GM18873 (cell line): ENCODE measurements around the gene PRKCH.

ENCODE experiments used
- ATAC-seq: cut with Tn5 transposase; IDR thresholded peaks from one replicate; pipeline ENCODE4 v1.9.1; 2021; ENCODE audit warnings: mild to moderate bottlenecking, moderate library complexity, moderate number of reproducible peaks; ENCODE audit not compliant: unreplicated experiment, low FRiP score

Gene PRKCH

DNA sequence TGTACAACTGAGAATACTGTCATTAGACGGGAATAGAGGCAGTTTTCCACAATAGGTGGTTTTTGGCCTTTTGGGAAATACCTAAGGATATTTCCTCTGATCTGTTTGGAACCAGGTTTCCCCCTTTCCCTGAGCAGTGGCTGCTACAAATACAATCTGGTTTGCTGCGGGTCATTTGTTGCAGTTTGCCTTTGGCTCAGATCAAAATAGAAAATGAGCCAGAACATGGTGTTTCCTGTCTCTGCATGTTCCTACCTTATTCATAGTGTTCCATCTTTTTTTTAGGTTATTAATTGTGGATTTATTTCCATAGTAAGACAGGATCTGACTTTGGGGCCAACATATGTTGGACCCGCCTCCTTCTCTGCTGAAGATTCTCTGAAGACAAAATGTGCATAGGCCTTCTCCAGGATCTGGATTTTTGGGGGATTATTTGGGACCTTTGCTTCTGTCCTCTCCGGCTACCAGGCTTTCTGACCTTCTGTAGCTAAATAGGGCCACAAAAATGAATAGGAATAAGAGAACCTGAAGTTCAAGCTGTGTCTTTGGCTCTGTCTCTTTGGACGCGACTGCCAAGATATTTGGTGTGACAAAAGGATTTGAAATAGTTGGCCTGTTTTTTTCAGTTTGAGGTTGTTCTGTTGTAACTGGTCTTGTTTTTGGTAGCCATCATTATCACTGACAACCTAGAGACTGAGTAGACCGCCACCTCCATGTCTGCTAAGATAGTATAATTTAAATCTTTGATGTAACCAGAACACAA is 146.9 kb downstream of the PRKCH start:
- ATAC-seq: no peak

DNA sequence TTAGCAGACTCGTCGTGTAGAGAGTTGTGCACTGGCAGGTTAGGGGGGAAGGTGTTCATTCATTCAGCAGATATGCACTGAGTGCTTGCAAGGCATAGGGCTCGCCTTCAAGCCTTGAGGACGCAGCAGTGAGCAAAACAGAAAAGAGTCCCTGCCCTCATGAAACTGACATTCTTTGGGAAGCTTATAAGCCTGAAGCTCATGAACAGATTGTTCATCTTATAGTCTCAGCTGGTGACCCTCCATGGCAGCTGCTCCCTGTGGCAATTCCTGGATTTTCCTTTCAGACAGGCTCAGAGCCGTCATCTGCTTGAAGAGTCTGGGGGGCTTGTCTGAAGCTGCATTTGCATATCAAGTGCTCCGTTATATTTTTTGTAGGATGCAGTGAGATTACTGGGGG is 148.4 kb downstream of the PRKCH start:
- no peak for ATAC-seq

DNA sequence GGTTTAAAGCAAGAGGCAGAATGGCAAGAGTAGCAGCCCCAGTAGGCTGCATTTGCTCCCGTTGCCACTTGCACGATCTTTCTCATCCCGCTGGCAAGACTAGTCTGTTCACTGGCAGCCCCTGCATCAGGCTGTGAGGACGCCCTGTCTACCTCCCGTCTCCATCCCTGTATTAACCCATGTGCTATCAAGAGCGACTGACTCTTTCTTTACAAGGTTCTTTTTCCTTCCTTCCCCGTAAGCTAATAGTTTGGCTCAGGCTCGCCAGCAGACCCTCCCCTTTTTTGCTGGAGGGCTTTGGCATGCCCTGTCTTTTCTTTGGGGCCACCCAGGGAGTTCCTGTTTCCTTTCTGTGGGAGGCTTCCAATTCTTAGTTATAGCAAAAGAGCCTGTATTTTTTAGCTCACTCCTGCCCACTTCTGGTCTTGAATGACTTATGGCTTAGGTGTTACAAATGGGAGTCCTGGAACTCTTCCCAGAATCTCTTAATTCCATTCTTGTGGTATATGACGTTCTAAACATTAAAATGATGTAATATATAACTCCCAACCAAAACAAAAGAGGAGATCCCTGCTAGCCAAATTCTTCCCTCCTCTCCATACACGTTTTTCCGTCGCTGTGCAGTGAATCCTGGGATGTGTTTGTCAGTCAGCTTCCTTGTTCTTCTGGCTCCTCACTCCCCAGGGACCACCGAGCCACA is 149.0 kb downstream of the PRKCH start:
- ATAC-seq: no peak

DNA sequence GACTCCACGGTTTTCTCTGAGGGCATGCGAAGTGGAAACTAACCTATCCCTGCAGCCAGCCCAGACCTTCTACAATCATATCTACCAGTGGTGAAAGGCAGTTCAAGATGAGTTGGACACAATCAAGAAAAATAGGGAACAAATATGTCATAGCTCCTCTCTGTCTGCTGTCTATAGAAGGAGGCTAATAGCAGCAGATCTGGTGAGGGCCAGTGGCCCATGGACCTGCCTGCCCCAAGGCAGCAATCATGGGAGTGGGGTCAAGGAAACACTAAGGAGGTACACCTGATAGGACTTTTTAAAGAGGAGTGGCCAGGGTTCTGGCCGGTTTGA is 149.5 kb downstream of the PRKCH start:
- ATAC-seq: no peak

DNA sequence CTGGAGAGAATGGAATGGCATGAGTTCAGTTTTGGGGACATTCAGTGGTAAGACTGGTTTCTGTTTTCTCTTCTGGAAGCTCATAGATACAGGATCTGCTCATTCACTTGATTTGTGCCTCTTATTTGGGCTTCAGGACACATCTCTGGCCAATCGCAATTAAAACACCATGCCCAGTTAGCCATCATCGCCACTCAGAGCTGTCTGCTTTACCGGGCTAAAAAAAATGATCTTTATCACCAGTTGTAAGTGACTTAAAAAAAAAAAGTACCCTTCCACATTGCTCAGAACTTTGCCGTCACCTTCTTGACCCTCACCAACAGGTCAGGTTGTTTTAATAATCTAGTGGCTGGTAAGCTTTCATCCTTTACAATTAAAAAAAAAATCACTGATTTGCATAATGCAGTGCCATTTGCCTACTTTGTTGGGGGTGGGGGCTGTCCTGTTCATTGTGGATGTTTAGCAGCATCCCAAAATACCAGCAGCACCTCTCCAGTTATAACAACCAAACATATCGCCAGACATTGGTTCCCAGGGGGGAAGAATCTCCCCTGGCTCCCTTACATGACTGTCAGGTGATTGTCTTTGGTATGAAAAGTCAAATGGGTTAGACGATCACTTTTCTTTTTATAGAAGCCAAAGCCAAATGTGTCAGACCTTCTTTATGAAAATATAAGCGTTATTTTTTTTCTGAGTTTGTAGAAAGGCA is 150.1 kb downstream of the PRKCH start:
- no peak for ATAC-seq

DNA sequence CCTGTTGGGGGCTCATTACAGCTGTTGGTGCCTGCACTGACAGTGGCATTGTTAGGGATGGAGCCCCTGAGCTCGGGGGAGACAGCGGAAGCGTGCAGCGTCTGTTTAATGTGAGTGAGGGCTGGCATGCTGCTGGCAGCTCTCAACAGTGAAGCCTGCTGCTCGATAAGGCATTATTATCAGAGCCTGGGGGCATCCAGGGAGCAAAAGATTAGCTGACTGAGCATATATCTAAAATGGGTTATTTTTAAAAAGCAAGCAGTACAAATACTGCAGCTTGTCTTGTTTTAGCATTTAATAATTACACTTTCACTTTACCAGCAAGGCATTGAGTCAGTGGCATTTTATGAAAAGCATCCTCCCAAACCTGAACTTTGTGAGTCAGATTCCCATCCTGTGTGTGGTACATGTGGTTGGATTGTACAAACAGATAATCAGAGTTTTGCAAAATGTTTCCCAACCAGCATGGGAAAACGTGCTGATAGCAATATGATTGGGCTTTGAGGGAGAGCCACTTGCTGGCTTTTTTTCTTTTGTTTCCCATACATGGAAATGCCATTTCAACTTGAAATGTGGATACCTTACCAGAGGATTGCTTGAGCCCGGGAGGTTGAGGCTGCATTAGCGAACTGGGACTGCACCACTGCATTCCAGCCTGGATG is 150.8 kb downstream of the PRKCH start:
- no peak for ATAC-seq

DNA sequence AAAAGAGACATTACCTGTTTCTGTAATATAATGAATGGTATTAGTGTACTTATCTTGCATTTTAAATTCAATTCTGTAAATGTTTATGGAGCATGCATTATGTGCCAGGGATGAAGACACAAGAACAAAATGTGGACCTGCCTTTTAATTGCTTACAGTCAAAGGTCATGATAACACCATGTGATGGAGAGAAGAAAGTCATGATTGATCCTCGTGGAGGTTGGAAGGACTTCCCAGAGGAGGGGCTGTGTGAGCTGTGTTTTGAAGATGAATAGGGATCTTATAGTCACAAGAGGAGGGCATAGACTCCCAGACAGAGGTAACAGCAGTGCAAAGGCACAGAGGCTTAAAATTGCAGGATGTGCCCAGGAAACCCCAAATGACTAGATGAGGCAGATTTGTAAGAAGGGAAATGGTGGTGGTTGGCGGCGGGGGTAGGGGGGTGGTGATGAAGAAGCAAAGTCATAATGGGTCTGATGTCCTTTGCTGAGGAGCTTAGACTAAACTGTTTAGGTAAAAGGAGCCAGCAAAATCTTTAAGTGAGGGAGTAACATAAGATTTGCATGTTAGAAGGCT is 151.5 kb downstream of the PRKCH start:
- ATAC-seq: no peak

DNA sequence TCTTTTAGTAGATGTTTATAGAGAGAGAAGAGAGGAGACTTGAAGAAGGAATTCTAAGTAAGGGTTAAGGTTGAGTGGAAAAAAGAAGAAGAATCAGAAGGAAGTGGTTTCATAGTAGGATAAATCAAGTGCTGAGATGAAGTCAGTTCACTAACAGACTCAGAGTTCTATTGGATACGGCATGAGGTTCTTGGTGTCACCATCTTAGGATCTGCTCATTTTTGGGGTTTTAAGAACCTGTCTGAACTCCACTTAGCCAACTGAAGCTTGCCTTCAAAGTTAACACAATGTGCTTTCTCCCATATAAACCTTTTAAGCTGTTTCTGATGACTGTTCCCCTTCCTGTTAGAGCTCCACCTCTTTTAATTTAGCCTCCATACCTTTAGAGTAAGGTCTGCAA is 152.6 kb downstream of the PRKCH start:
- ATAC-seq: no peak

DNA sequence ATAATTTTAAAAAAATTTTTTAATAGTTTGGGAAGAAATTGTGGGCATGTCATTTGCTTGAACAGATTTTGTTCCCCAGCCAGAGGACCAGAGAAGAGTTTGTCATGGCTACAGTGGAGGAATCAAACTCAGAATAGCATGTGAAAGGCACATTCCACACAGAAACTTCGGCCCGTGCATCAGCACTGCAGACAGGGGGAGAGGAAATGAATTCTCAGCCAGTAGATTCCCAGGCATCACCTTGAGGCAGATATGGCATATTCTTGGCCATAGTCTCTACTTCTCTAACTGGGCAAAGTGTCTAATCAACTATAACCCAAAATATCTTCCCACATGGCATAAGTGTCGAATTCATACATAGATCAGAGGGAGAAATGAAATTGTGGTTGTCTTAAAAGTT is 153.3 kb downstream of the PRKCH start:
- ATAC-seq: no peak

DNA sequence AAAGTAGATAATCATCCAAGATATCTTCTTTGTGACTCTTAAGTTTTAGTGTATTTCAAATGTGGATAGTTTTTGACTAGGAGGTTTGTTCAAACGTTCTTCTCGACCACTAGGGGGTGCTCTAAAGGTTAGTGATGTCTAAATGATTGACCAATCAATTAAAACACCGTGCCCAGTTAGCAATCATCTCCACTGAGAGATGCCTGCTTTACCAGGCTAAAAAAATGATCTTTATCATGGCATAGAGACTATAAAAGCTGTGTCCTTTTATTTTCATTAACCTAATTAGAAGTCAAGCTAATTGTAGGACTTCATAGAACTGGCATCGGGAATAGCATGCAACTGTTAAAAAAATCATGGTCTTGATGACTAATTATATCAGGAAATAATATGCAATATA is 153.9 kb downstream of the PRKCH start:
- ATAC-seq: no peak

DNA sequence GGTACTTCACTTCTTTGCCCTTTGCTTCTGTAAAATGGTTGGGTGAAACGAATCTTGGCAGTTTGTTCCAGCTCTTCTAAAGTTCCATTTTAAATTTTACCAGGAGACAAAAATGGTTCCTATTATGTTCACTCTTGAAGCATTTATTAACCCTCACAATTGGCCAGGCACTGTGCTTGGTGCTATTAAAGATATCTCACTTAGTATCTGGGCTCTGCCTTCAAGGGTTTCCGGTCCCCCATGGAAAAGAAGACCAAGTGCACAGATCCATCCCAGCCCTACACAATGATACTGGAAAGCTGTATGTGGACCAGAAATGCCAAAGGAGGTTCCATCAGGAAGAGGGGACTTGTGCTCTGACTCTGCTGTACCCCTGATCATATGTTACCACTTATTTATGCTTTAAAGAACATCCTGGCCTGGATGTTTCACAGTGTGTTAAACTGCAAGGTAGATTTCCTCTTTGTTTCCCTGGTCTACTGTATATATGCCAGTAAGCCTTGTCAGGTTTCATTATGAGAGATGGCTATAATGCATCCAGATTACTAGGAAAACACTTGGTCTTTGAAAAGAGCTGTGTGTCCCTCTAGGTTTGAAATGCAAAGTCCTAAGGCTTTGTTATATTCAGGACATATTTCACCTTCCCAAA is 154.8 kb downstream of the PRKCH start:
- ATAC-seq: no peak

DNA sequence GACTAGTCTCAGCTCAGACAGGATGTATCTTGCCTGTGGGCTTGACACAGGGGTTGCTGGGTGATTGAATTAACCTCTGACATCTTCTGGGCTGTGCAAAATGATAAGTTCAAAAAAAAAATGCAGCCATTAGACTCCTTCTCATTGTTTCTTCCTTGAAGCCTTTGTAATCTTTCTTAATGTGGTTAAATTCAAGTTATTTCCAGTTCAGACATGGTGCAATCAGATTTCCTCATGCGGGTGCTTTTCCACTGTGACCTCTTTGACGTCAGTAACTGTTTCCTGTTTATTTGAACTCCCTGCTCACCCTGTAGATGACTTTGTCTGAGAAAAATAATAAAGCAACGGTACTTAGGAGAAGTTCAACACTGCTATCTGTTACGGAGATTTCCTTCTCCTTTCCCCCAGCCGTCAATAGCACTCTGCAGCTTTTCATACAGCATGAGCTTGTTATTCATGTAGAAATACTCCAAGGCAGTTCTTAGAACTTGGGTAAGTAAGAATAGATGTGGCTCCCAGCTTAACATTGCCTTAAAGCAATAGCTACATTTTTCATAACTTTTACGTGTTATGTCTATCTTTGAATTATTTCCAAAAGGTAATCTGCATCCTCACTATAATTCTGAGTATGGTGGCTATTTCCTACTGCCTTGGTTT is 155.5 kb downstream of the PRKCH start:
- no peak for ATAC-seq

DNA sequence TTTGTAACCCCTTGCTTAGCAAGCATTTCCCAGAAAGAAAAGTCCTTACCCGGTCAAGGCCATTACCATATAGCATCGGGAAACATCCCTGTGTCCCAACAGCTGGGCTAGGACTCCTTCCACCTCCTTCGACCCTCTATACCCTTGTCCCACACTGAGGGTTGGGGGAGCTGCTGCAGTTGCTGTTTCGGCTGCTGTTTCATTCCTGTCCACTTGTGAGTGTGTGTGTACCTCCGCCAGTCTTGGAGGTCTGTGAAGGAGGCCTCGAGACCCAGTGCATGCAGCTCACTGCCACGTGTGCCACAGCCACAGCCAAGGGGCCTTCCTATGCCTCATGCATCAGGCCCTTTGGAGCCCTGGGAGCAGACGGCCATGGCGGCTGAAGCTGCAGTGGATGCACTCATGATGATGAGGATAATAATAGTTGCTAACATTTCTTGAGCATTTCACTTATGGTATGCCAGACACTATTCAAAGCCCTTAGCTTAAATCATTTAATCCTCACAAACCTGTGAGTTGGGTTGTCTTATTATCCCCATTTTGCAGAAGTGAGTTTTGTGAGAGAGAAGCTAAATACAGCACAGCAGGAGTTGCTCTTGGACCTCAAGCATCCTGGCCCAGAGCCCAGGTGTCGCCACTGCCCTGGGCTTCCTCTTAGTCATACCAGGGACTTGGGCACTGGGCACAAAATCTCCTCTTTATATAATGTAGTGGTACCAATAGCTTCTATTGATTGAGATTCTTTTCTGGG is 156.5 kb downstream of the PRKCH start:
- no peak for ATAC-seq

DNA sequence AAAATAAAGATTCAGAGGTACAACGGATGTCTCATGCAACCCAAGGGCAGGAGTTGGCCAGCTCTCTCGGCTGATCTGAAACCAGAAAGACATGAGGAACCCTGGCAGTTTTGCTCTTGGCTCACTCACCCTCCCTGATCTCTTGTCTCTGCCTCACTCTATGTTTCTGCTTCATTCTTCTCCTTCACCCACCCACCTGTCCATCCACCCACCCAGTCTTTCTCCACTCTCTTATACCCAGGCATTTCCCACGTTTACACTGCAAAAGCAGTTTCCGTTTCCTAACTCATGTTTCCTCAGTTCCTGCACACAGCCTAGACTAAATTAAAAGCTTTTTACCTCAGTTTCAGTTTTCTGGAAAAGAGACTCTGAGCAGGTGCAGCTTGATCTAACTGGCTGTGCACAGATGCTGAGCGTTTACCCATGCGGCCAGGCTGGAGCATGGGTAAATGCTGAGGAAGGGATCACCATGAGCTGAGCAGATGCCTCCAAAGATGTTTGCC is 157.6 kb downstream of the PRKCH start:
- ATAC-seq: peak; percentile 53

DNA sequence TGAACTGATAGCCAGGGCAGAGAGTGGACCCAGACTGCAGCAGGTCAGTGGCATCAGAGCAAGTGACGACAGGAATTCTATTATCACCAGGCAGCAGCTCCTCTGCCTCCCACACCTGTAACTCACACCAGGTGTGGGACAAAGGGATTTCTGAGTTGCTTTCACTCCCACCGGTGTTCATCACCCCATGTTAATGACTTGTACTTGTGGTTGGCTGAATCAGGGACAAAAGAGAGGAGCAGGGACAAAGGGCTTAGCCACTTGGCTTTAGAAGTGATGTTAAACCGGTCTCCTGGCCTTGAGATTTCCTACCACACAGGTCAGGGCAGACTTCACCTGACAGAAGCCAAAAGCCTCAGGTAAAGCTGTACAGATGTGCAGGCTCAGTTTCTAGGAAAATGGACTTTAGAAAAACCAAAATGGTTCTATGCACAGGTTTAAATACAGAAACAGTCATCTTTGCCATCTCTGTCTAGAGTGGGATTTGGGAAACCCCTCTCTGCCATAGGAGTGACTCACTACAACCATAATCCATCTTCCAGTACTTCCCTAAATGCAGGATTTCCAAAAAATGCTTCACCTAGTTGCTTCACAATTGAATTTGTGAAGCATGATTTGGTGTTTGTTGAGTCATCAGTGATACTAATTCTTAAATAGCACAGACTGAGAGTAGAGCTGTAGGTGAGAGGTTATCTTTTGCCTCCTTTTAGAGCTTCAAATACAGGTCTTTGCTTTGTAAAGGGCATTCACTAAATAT is 158.5 kb downstream of the PRKCH start:
- ATAC-seq: no peak

DNA sequence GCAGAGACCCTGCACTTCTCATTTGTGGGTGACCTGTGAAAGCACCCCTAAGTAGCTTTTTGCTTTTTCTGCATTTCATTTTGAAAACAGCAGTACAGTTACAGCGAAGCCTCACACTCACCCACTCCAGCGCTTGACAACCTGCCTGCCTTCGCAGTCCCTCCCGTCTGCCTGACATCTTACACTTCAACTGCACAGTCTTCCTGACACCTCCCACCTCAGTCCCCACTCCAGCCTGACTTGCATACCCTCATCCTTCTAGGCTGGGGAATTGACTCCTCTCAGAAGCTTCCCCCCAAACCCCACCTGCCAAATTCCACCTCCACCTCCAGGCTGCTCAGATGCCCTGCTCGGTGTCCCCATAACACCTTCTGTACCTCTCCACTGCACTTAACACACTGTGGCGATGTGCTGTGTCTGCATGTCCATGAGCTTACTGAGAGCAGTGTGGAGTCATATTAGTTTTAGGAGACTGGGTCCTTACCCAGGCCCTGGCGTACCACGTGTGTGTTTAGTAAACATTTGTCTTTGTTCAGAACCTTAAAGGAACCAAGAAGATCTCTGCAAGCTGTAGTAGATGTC is 159.4 kb downstream of the PRKCH start:
- ATAC-seq: no peak

DNA sequence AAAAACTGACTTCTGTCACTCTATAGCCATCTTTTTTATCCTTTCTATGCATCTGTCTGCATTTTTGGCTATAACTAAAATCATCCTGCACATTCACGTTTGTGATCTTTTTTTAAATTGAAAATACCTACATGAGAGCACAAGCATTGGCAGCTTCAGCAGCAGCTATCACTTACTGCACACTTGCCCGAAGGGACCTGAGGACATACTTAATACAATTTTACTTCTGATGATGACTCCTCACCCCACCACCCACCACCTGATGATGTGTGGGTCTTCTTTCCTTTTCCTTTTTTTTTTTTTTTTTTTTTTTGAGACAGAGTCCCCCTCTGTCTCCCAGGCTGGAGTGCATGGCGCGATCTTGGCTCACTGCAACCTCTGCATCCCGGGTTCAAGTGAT is 160.3 kb downstream of the PRKCH start:
- ATAC-seq: no peak
